Measurements from ENCODE around the gene IQCE.
A peak's percentile ranks its signal among the peaks of the same experiment; 100 is the strongest.

IQCE gene

GRCh38 chr7:2603044-2603965 lies 44.5 kb downstream of the IQCE start:
- H3K36me3 ChIP-seq: peaks cover 25% of the 10 kb centered on the region

GRCh38 chr7:2604608-2605174 lies 45.9 kb downstream of the IQCE start:
- H3K27ac ChIP-seq: no peak overlapping the region
- peaks cover 17% of the 10 kb centered on the region for H3K36me3 ChIP-seq
- H3K9me3 ChIP-seq (ENCODE audit: severe bottlenecking): no peaks in the 10 kb centered on the region
- no peaks in the 10 kb centered on the region for H3K27me3 ChIP-seq (ENCODE audit: insufficient read depth, low read depth, severe bottlenecking)
- peak; percentile 42; the same call in 1 of the 2 replicates for TF ChIP-seq CTCF (IDR thresholded peaks at IDR 0.05; ENCODE audit: low read depth, low read length)
- peak; percentile 30 for DNase-seq
- no peak overlapping the region for H3K4me3 ChIP-seq (ENCODE audit: low read depth, low read length)

More at GRCh38 chr7:2603044-2603965, 44.5 kb downstream of the IQCE start:
- DNase-seq: no peak
- TF ChIP-seq CTCF (IDR thresholded peaks at IDR 0.05; ENCODE audit: low read depth, low read length): no peak
- Histone ChIP-seq H3K27ac (no peak overlapping the region), H3K9me3 (ENCODE audit: severe bottlenecking) (no peaks in the 10 kb centered on the region), H3K27me3 (ENCODE audit: insufficient read depth, low read depth, severe bottlenecking) (no peaks in the 10 kb centered on the region), H3K4me3 (ENCODE audit: low read depth, low read length) (no peak overlapping the region)

GRCh38 chr7:2605608-2606538 lies 47.1 kb downstream of the IQCE start:
- Histone ChIP-seq H3K4me3 (ENCODE audit: low read depth, low read length) (no peak overlapping the region), H3K27me3 (ENCODE audit: insufficient read depth, low read depth, severe bottlenecking) (no peaks in the 10 kb centered on the region), H3K36me3 (peaks cover 9% of the 10 kb centered on the region), H3K27ac (peak overlapping the region; percentile 65), H3K9me3 (ENCODE audit: severe bottlenecking) (no peaks in the 10 kb centered on the region)
- no peak for TF ChIP-seq CTCF (IDR thresholded peaks at IDR 0.05; ENCODE audit: low read depth, low read length)
- no peak for DNase-seq

- H3K27ac ChIP-seq: peak overlapping the region; percentile 65
Observed at GRCh38 chr7:2606539-2606936, 47.8 kb downstream of the IQCE start.

More at GRCh38 chr7:2606539-2606936, 47.8 kb downstream of the IQCE start:
- Histone ChIP-seq H3K9me3 (ENCODE audit: severe bottlenecking) (no peaks in the 10 kb centered on the region), H3K4me3 (ENCODE audit: low read depth, low read length) (no peak overlapping the region), H3K27me3 (ENCODE audit: insufficient read depth, low read depth, severe bottlenecking) (no peaks in the 10 kb centered on the region), H3K36me3 (0 out of 2 replicates have a peak, but pooled peaks cover 6% of the 10 kb centered on the region)
- no peak for TF ChIP-seq CTCF (IDR thresholded peaks at IDR 0.05; ENCODE audit: low read depth, low read length)
- DNase-seq: peak; percentile 68
